Right hindlimb (tissue), 1 donor: ENCODE results near the gene GABRR2.

Experiments used
- DNase-seq: peaks from one replicate; pipeline ENCODE4 v3.0.0-alpha.2; 2018

The GABRR2 gene

GRCh38 chr6:89290401-89291155 lies 24.5 kb downstream of the GABRR2 start:
- DNase-seq, result no peak

GRCh38 chr6:89289710-89290109 lies 25.4 kb downstream of the GABRR2 start:
- no peak for DNase-seq

GRCh38 chr6:89287351-89288028 lies 27.6 kb downstream of the GABRR2 start:
- DNase-seq, result no peak

- DNase-seq, result no peak
These were observed 28.6 kb downstream of the GABRR2 start for GRCh38 chr6:89286516-89286915.

GRCh38 chr6:89284963-89285735 lies 29.9 kb downstream of the GABRR2 start:
- no peak for DNase-seq

- DNase-seq, result no peak
These were observed 31.0 kb downstream of the GABRR2 start for GRCh38 chr6:89284081-89284480.

- DNase-seq, result no peak
These were observed 32.4 kb downstream of the GABRR2 start for GRCh38 chr6:89282749-89283148.

- DNase-seq, result no peak
These were observed 33.3 kb downstream of the GABRR2 start for GRCh38 chr6:89281779-89282246.

GRCh38 chr6:89278956-89279355 lies 36.1 kb downstream of the GABRR2 start:
- DNase-seq, result no peak

GRCh38 chr6:89275900-89276299 lies 39.2 kb downstream of the GABRR2 start:
- DNase-seq, result no peak

- DNase-seq, result no peak
These were observed 41.3 kb downstream of the GABRR2 start for GRCh38 chr6:89273816-89274215.

GRCh38 chr6:89272596-89272995 lies 42.5 kb downstream of the GABRR2 start:
- DNase-seq, result no peak

- DNase-seq, result no peak
These were observed 44.0 kb downstream of the GABRR2 start for GRCh38 chr6:89270951-89271721.

- DNase-seq, result no peak
These were observed 45.1 kb downstream of the GABRR2 start for GRCh38 chr6:89269981-89270380.

GRCh38 chr6:89269252-89269651 lies 45.8 kb downstream of the GABRR2 start:
- no peak for DNase-seq

- no peak for DNase-seq
These were observed 46.3 kb downstream of the GABRR2 start for GRCh38 chr6:89268776-89269175.

- DNase-seq, result no peak
These were observed 47.2 kb downstream of the GABRR2 start for GRCh38 chr6:89267918-89268317.

- no peak for DNase-seq
These were observed 50.8 kb downstream of the GABRR2 start for GRCh38 chr6:89264296-89264695.

- DNase-seq, result no peak
These were observed 54.3 kb downstream of the GABRR2 start for GRCh38 chr6:89260832-89261231.

- no peak for DNase-seq
These were observed 54.8 kb downstream of the GABRR2 start for GRCh38 chr6:89260310-89260709.

GRCh38 chr6:89258912-89259311 lies 56.2 kb downstream of the GABRR2 start:
- DNase-seq, result no peak

GRCh38 chr6:89257781-89258180 lies 57.3 kb downstream of the GABRR2 start:
- no peak for DNase-seq

GRCh38 chr6:89257346-89257745 lies 57.8 kb downstream of the GABRR2 start:
- DNase-seq, result no peak
